ENCODE data around the gene THPO. TPM values are rescaled to one million over a fixed set of nuclear protein-coding genes. Genes with fewer than 3 reads are reported as not detected.

THPO gene
- total RNA-seq, 4 donors from 2014 or later = 0.31 to 0.94 TPM; not detected in 2

DNA sequence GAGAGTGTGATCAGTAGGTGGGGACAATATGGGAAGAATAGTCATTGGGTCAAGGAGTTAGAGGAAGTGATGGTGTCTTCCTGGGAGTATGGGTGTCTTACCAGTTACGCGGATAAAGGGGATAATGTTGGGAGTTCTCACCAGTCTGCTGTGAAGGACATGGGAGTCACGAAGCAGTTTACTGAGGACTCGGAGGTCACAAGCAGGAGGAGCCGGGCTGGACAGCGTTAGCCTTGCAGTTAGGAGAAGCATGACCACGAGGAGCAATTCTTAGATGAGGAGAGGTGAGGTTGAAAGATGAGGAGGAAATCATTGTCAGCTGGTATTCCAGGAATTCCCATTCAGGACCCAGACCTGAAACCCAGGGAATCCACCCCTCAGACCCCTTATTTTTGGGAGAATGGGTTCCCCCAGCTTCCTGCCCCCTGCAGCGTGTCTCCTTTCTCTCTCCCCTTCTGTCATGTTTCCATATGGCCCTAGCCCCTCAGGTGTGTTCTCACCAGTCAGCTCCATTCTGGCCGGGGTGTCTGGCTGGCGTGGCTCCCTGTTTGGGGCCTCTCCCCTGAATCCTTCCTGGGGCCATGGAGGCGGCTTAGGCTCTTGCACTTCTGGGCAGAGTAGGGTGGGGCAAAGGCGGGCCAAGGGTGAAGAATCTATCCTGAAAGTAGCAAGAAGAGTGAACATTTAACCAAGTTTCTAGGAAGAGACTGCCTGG, 2.1 kb downstream of the THPO start:
- H3K27ac ChIP-seq = no peak overlapping the region
- peaks cover 0 to 52% (median 20%) of the 10 kb centered on the region in 3 donors for H3K4me1 ChIP-seq
- no peak overlapping the region for H3K4me3 ChIP-seq
- H3K36me3 ChIP-seq = no peaks in the 10 kb centered on the region
- peaks cover 36% of the 10 kb centered on the region for H3K27me3 ChIP-seq
- no peak for ATAC-seq
- 69 to 97% methylated on average over 5 to 7 of the region's 12 CpGs for WGBS, 2 donors (ENCODE audit: low coverage in 1 of 2)
- H3K9me3 ChIP-seq = no peaks in the 10 kb centered on the region
- TF ChIP-seq, protein P1, sequence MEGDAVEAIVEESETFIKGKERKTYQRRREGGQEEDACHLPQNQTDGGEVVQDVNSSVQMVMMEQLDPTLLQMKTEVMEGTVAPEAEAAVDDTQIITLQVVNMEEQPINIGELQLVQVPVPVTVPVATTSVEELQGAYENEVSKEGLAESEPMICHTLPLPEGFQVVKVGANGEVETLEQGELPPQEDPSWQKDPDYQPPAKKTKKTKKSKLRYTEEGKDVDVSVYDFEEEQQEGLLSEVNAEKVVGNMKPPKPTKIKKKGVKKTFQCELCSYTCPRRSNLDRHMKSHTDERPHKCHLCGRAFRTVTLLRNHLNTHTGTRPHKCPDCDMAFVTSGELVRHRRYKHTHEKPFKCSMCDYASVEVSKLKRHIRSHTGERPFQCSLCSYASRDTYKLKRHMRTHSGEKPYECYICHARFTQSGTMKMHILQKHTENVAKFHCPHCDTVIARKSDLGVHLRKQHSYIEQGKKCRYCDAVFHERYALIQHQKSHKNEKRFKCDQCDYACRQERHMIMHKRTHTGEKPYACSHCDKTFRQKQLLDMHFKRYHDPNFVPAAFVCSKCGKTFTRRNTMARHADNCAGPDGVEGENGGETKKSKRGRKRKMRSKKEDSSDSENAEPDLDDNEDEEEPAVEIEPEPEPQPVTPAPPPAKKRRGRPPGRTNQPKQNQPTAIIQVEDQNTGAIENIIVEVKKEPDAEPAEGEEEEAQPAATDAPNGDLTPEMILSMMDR (IDR thresholded peaks at IDR 0.05) = no peak
- no peak for TF ChIP-seq POLR2A (IDR thresholded peaks at IDR 0.05)
- TF ChIP-seq POLR2AphosphoS5 (IDR thresholded peaks at IDR 0.05) = no peak
- TF ChIP-seq EP300 (IDR thresholded peaks at IDR 0.05) = no peak

DNA sequence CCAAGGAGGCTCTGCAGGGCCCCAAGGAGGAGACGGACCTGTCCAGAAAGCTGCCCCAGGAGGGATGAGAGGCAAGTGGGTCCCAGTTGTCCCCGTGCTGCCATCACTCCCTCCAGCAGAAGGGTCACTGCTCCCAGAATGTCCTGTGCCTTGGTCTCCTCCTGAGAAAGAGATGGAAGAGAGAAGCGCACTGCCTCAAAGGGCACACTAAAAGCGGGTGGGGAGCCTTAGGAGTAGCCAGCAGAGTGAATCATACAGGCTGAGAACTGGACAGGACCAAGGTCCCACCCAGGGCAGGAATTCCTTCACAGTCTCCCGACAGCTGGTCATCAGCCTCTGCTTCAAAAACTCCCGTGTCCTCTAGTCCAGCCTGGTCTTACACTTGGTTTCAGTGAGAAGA, 4.6 kb downstream of the THPO start:
- ATAC-seq = peak; percentile 82
- WGBS, 2 donors (ENCODE audit: low coverage in 1 of 2) = 60% methylated on average over 4 of the region's 6 CpGs; no CpG with 5 or more reads in 1 of the 2 donors

DNA sequence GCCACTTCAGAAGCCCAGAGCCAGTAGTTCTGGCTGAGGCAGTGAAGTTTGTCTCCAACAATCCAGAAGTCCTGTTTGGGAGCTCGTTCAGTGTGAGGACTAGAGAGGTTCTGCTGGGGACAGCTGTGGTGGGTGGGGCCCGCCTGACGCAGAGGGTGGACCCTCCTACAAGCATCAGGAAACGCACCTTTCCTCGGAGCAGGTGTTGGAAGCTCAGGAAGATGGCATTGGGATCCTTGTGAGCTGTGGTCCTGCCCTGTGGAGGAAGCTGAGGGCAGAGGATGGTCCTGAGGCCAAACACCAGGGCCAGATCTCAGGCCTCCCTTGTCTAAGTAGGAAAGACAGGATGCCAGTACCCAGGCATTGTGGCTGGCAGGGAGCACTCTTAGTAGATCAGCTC, 5.1 kb downstream of the THPO start:
- Histone ChIP-seq H3K4me3 (no peak overlapping the region), H3K9me3 (no peaks in the 10 kb centered on the region), H3K36me3 (peaks cover 0 to 18% of the 10 kb centered on the region in 2 donors), H3K27me3 (peaks cover 19% of the 10 kb centered on the region), H3K27ac (no peak overlapping the region), H3K4me1 (peaks cover 0 to 38% (median 8%) of the 10 kb centered on the region in 3 donors)
- no peak for ATAC-seq
- no peak for TF ChIP-seq POLR2AphosphoS5 (IDR thresholded peaks at IDR 0.05)
- no peak for TF ChIP-seq EP300 (IDR thresholded peaks at IDR 0.05)
- no peak for TF ChIP-seq POLR2A (IDR thresholded peaks at IDR 0.05)
- TF ChIP-seq, protein P1 (IDR thresholded peaks at IDR 0.05) = no peak
- no CpG with 5 or more reads among the region's 5 CpGs for WGBS, 2 donors (ENCODE audit: low coverage in 1 of 2)

More for the DNA sequence above, 4.6 kb downstream of the THPO start:
- Histone ChIP-seq H3K4me1 (peaks cover 0 to 42% (median 11%) of the 10 kb centered on the region in 3 donors), H3K27me3 (peaks cover 24% of the 10 kb centered on the region), H3K27ac (no peak overlapping the region), H3K4me3 (no peak overlapping the region), H3K9me3 (no peaks in the 10 kb centered on the region), H3K36me3 (peaks cover 0 to 13% of the 10 kb centered on the region in 2 donors)
- TF ChIP-seq POLR2A (IDR thresholded peaks at IDR 0.05) = no peak

DNA sequence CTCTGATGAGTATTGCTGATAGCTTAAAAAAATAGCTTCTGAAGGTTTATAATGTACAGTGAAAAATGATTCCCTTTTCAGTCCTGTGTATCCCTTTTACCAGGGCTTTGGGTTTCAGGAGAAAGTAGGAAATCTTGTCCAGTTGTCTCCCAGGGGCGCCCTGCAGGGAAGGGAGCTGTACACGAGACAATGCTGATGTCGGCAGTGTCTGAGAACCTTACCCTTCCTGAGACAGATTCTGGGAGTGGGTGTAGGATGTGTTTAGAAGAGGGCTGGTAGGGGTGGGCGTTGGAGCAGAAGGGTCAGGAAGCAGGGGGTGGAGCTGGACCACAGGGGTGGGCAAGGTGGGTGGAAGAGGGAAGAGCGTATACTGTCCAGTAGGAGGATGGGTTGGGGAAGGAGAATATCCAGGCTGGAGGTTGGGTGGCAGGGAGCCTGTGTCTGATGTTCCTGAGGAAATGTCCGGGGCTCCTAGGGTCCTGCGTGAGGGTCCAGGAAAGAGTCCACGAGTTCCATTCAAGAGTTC, 5.6 kb downstream of the THPO start:
- Histone ChIP-seq H3K27ac (no peak overlapping the region), H3K36me3 (peaks cover 0 to 24% of the 10 kb centered on the region in 2 donors), H3K4me3 (no peak overlapping the region), H3K9me3 (no peaks in the 10 kb centered on the region), H3K27me3 (peaks cover 14% of the 10 kb centered on the region), H3K4me1 (peaks cover 0 to 33% (median 8%) of the 10 kb centered on the region in 3 donors)
- TF ChIP-seq POLR2AphosphoS5 (IDR thresholded peaks at IDR 0.05) (no peak), EP300 (IDR thresholded peaks at IDR 0.05) (no peak), POLR2A (IDR thresholded peaks at IDR 0.05) (no peak)
- TF ChIP-seq, protein P1 (IDR thresholded peaks at IDR 0.05) = no peak
- 67% methylated on average over 7 of the region's 8 CpGs; no CpG with 5 or more reads in 1 of the 2 donors for WGBS, 2 donors (ENCODE audit: low coverage in 1 of 2)
- no peak for ATAC-seq

DNA sequence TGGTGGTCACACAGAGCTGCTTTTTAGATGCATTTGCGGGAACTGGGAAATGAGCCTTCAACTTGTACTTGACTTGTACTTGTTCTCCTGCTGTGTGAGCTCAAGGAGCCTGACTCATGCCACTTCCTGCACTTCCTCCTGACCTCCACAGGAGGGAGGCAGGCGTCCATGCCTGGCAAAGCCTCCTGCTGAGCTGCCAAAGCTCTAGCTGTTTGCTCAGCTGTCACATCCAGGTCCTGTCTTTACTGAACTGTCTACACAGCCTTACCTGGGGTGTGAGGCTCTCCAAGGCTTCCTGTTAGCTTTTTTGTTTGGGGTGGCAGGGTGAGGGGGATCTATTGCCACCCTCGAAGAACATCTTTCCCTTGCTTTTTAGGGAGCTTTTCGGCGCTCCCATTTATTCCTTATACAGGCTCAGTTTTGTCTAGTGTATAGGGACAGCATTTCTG, 6.4 kb downstream of the THPO start:
- Histone ChIP-seq H3K27me3 (peaks cover 7% of the 10 kb centered on the region), H3K36me3 (peaks cover 0 to 31% of the 10 kb centered on the region in 2 donors), H3K27ac (no peak overlapping the region), H3K4me1 (peaks cover 0 to 30% (median 8%) of the 10 kb centered on the region in 3 donors), H3K9me3 (no peaks in the 10 kb centered on the region), H3K4me3 (no peak overlapping the region)
- ATAC-seq = peak; percentile 84
- TF ChIP-seq, protein P1 (IDR thresholded peaks at IDR 0.05) = peak in 3 of 4 experiments; percentile 91 to 94 (median 91)
- TF ChIP-seq EP300 (IDR thresholded peaks at IDR 0.05) (no peak), POLR2AphosphoS5 (IDR thresholded peaks at IDR 0.05) (peak; percentile 74)
- WGBS, 2 donors (ENCODE audit: low coverage in 1 of 2) = 0 to 41% methylated on average over 1 to 5 of the region's 5 CpGs

Data from gastroesophageal sphincter (tissue), 4 donors.